ENCODE measurements around the gene IRF9. TPM values are rescaled to one million over a fixed set of nuclear protein-coding genes. Genes with fewer than 3 reads are reported as not detected.

IRF9 gene
- total RNA-seq, 1 experiment from 2014 or later = 27.6 TPM

DNA sequence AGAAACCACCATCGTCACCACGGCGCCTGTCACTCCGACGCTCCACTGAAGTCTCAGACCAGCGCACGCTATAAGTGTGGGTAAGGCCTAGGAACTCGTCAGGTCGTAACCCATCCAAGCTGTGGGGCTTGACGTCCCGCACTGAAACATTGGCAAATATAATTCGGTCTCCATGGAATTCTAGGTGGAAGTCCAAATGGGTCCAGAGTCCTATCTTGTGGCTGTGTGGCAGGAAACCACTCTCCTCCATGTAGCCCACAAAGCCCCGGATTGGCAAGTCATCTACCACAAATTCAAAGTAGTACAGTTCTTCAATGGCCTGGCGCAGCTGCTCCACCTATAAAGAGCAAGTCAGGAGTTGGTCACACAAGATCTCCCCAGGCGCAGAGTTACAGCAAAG lies 31.9 kb downstream of the IRF9 start:
- H3K4ac ChIP-seq (ENCODE audit: low read depth, low read length) = no peak overlapping the region
- Mint-ChIP-seq H3K36me3 (ENCODE audit: insufficient read depth in 1 of 3, low read depth in 3 of 3) (peaks cover 9 to 44% (median 34%) of the 10 kb centered on the region in 3 experiments), H3K4me3 (no peak overlapping the region; a peak in 1 of 5 replicates), H3K4me1 (peaks cover 24 to 30% of the 10 kb centered on the region in 2 experiments), H3K9me3 (no peaks in the 10 kb centered on the region), H3K27ac (peak overlapping the region in 1 of 3 experiments; percentile 42; a peak in 1 of 7 replicates), H3K27me3 (ENCODE audit: low read depth) (no peaks in the 10 kb centered on the region)
- H3K56ac ChIP-seq (ENCODE audit: insufficient read length, low read depth, low read length) = no peak overlapping the region
- H2AFZ ChIP-seq (ENCODE audit: low read length) = no peak overlapping the region
- H3K18ac ChIP-seq (ENCODE audit: insufficient read length, low read depth, low read length) = no peak overlapping the region
- no peak overlapping the region for H2BK15ac ChIP-seq (ENCODE audit: low read depth, low read length)
- no peaks in the 10 kb centered on the region; the same call in 1 of the 2 replicates for H3K4me1 ChIP-seq (ENCODE audit: insufficient read depth, low read length)
- H4K5ac ChIP-seq (ENCODE audit: insufficient read length, low read depth, low read length) = no peak overlapping the region
- H3K23me2 ChIP-seq (ENCODE audit: insufficient read length, low read depth, low read length, poor library complexity, severe bottlenecking) = peaks cover 8% of the 10 kb centered on the region
- H3K79me1 ChIP-seq (ENCODE audit: insufficient read depth, low read depth, low read length, poor library complexity, severe bottlenecking) = no peaks in the 10 kb centered on the region
- H3K9ac ChIP-seq (ENCODE audit: extremely low read depth, insufficient read length, low read length) = no peak overlapping the region
- H2BK20ac ChIP-seq (ENCODE audit: low read depth, low read length, poor library complexity, severe bottlenecking) = no peak overlapping the region
- H2AK5ac ChIP-seq (ENCODE audit: insufficient read length, low read length) = no peak overlapping the region
- no peak overlapping the region for H3T11ph ChIP-seq (ENCODE audit: low read length)
- H3K27me3 ChIP-seq (ENCODE audit: insufficient read depth, low read length) = no peaks in the 10 kb centered on the region
- WGBS (ENCODE audit: extremely low coverage, insufficient read length, low lambda C conversion rate) = no CpG with 5 or more reads among the region's 15 CpGs
- H3K9me3 ChIP-seq (ENCODE audit: control insufficient read depth, low read depth, low read length) = no peaks in the 10 kb centered on the region
- no peak overlapping the region for H2BK120ac ChIP-seq (ENCODE audit: low read depth, low read length, poor library complexity, severe bottlenecking)
- H3K27ac ChIP-seq (ENCODE audit: insufficient read length, low read depth, low read length) = no peak overlapping the region
- no peak overlapping the region for H4K8ac ChIP-seq (replicated peaks; ENCODE audit: insufficient read length, low read depth, low read length)
- no peaks in the 10 kb centered on the region for H4K20me1 ChIP-seq (ENCODE audit: control insufficient read depth, insufficient read depth, insufficient read length)
- no peak overlapping the region for H2BK12ac ChIP-seq (ENCODE audit: insufficient read length, low read depth, low read length)
- no peak overlapping the region for H2BK5ac ChIP-seq (ENCODE audit: insufficient read length, low read length)
- no peak overlapping the region for H3K14ac ChIP-seq (ENCODE audit: insufficient read depth, low read length)
- no peak overlapping the region for H3K23ac ChIP-seq (ENCODE audit: insufficient read length, low read depth, low read length)
- no peak overlapping the region for H4K91ac ChIP-seq (ENCODE audit: insufficient read length, low read depth, low read length)
- H3K4me2 ChIP-seq (ENCODE audit: insufficient read depth, insufficient read length, low read length) = no peak overlapping the region
- no peak for DNase-seq
- no peaks in the 10 kb centered on the region for H3K79me2 ChIP-seq (ENCODE audit: insufficient read depth, low read length)
- TF ChIP-seq, protein P1, sequence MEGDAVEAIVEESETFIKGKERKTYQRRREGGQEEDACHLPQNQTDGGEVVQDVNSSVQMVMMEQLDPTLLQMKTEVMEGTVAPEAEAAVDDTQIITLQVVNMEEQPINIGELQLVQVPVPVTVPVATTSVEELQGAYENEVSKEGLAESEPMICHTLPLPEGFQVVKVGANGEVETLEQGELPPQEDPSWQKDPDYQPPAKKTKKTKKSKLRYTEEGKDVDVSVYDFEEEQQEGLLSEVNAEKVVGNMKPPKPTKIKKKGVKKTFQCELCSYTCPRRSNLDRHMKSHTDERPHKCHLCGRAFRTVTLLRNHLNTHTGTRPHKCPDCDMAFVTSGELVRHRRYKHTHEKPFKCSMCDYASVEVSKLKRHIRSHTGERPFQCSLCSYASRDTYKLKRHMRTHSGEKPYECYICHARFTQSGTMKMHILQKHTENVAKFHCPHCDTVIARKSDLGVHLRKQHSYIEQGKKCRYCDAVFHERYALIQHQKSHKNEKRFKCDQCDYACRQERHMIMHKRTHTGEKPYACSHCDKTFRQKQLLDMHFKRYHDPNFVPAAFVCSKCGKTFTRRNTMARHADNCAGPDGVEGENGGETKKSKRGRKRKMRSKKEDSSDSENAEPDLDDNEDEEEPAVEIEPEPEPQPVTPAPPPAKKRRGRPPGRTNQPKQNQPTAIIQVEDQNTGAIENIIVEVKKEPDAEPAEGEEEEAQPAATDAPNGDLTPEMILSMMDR (conservative IDR thresholded peaks at IDR 0.05) = no peak

All from H9 (cell line).